ENCODE measurements around the gene SERPINB5.

SERPINB5 gene

GRCh38 chr18:63477968-63478367, 1.2 kb downstream of the SERPINB5 start:
- TF ChIP-seq POLR2A (IDR thresholded peaks at IDR 0.05; ENCODE audit: extremely low read depth, insufficient read length), result no peak
- no peak for TF ChIP-seq CTCF (IDR thresholded peaks at IDR 0.05; ENCODE audit: low read depth, low read length)
- TF ChIP-seq MAX (IDR thresholded peaks at IDR 0.05; ENCODE audit: low read depth, low read length), result no peak
- no peak for TF ChIP-seq MYC (IDR thresholded peaks at IDR 0.05; ENCODE audit: low read depth, low read length)
- no peak overlapping the region for H3K4me3 ChIP-seq (ENCODE audit: low read depth, low read length)
- no peak for DNase-seq (ENCODE audit: low read depth)

GRCh38 chr18:63479826-63480225, 3.1 kb downstream of the SERPINB5 start:
- no peak for DNase-seq (ENCODE audit: low read depth)
- H3K4me3 ChIP-seq (ENCODE audit: low read depth, low read length), result no peak overlapping the region
- TF ChIP-seq POLR2A (IDR thresholded peaks at IDR 0.05; ENCODE audit: extremely low read depth, insufficient read length) (no peak), MYC (IDR thresholded peaks at IDR 0.05; ENCODE audit: low read depth, low read length) (no peak), MAX (IDR thresholded peaks at IDR 0.05; ENCODE audit: low read depth, low read length) (no peak), CTCF (IDR thresholded peaks at IDR 0.05; ENCODE audit: low read depth, low read length) (no peak)

GRCh38 chr18:63480476-63480875, 3.7 kb downstream of the SERPINB5 start:
- H3K4me3 ChIP-seq (ENCODE audit: low read depth, low read length), result no peak overlapping the region
- no peak for DNase-seq (ENCODE audit: low read depth)
- TF ChIP-seq MYC (IDR thresholded peaks at IDR 0.05; ENCODE audit: low read depth, low read length) (no peak), CTCF (IDR thresholded peaks at IDR 0.05; ENCODE audit: low read depth, low read length) (no peak), POLR2A (IDR thresholded peaks at IDR 0.05; ENCODE audit: extremely low read depth, insufficient read length) (no peak), MAX (IDR thresholded peaks at IDR 0.05; ENCODE audit: low read depth, low read length) (no peak)

- no peak for DNase-seq (ENCODE audit: low read depth)
- TF ChIP-seq POLR2A (IDR thresholded peaks at IDR 0.05; ENCODE audit: extremely low read depth, insufficient read length) (no peak), MYC (IDR thresholded peaks at IDR 0.05; ENCODE audit: low read depth, low read length) (no peak), MAX (IDR thresholded peaks at IDR 0.05; ENCODE audit: low read depth, low read length) (no peak), CTCF (IDR thresholded peaks at IDR 0.05; ENCODE audit: low read depth, low read length) (no peak)
- no peak overlapping the region for H3K4me3 ChIP-seq (ENCODE audit: low read depth, low read length)
Measured at GRCh38 chr18:63480915-63481314, 4.2 kb downstream of the SERPINB5 start.

GRCh38 chr18:63487676-63488075, 10.9 kb downstream of the SERPINB5 start:
- TF ChIP-seq MAX (IDR thresholded peaks at IDR 0.05; ENCODE audit: low read depth, low read length) (no peak), CTCF (IDR thresholded peaks at IDR 0.05; ENCODE audit: low read depth, low read length) (no peak), MYC (IDR thresholded peaks at IDR 0.05; ENCODE audit: low read depth, low read length) (no peak), POLR2A (IDR thresholded peaks at IDR 0.05; ENCODE audit: extremely low read depth, insufficient read length) (no peak)
- H3K4me3 ChIP-seq (ENCODE audit: low read depth, low read length), result no peak overlapping the region
- DNase-seq (ENCODE audit: low read depth), result peak; percentile 44

- TF ChIP-seq MYC (IDR thresholded peaks at IDR 0.05; ENCODE audit: low read depth, low read length) (no peak), POLR2A (IDR thresholded peaks at IDR 0.05; ENCODE audit: extremely low read depth, insufficient read length) (no peak), MAX (IDR thresholded peaks at IDR 0.05; ENCODE audit: low read depth, low read length) (no peak), CTCF (IDR thresholded peaks at IDR 0.05; ENCODE audit: low read depth, low read length) (no peak)
- no peak for DNase-seq (ENCODE audit: low read depth)
- H3K4me3 ChIP-seq (ENCODE audit: low read depth, low read length), result no peak overlapping the region
Measured at GRCh38 chr18:63488160-63488559, 11.4 kb downstream of the SERPINB5 start.
